Iris pigment epithelial cell (primary cell): ENCODE results near the gene TIMM23B.
"Not testable (repeated sequence)": the region's sequence is repeated elsewhere in the genome, so short reads cannot be mapped to it uniquely, and the experiment has no call there.

Source experiments
- DNase-seq: peaks from one replicate; pipeline ENCODE4 v3.0.0-alpha.2; 2011; ENCODE audit warnings: low read depth

TIMM23B gene

GRCh38 chr10:49987207-49987606 is 45.4 kb downstream of the TIMM23B start:
- not testable (repeated sequence) for DNase-seq

GRCh38 chr10:49988376-49988775 is 46.5 kb downstream of the TIMM23B start, which contains the start of gene AGAP6:
Gene AGAP6, plus strand, starts transcription at chr10:49988406. Its CDS starts 310 bp downstream, at chr10:49988716.
- DNase-seq = not testable (repeated sequence)

- not testable (repeated sequence) for DNase-seq
Measured at GRCh38 chr10:49995321-49995720, 53.5 kb downstream of the TIMM23B start.

GRCh38 chr10:50014024-50014423 is 72.2 kb downstream of the TIMM23B start:
- not testable (repeated sequence) for DNase-seq

GRCh38 chr10:50015596-50016220 is 73.9 kb downstream of the TIMM23B start:
- DNase-seq = not testable (repeated sequence)

- not testable (repeated sequence) for DNase-seq
Measured at GRCh38 chr10:50016926-50017325, 75.1 kb downstream of the TIMM23B start.

- DNase-seq = not testable (repeated sequence)
Measured at GRCh38 chr10:50017646-50018045, 75.8 kb downstream of the TIMM23B start.

- not testable (repeated sequence) for DNase-seq
Measured at GRCh38 chr10:50019279-50019678, 77.4 kb downstream of the TIMM23B start.

- DNase-seq = not testable (repeated sequence)
Measured at GRCh38 chr10:50020451-50021024, 78.7 kb downstream of the TIMM23B start.

GRCh38 chr10:50021646-50022045 is 79.8 kb downstream of the TIMM23B start:
- no peak for DNase-seq
